H1 (cell line): ENCODE data around the gene DPP10.

ENCODE experiments used
- BACH1 ChIP-seq: IDR thresholded peaks from 2 replicates; pipeline ENCODE4 v1.6.1; 2012; ENCODE audit warnings: low read length, improper control_type of control experiment
- EP300 ChIP-seq, 2 experiments: IDR thresholded peaks; 1 replicate in 1 of 2; 2 replicates in 1 of 2; pipeline ENCODE4 v1.6.1; 2011 to 2012; ENCODE audit warnings: low read depth in 2 of 2, low read length in 2 of 2, mild to moderate bottlenecking in 2 of 2, borderline replicate concordance in 1 of 2, inconsistent platforms in 1 of 2, moderate library complexity in 1 of 2
- JUN ChIP-seq: IDR thresholded peaks from 2 replicates; pipeline ENCODE4 v1.6.1; 2011; ENCODE audit warnings: low read depth, mild to moderate bottlenecking, improper control_type of control experiment, low read length
- PHF8 ChIP-seq: fragments of 200-600 bp; sonication (generic); conservative IDR thresholded peaks from 2 replicates; pipeline ENCODE4 v1.7.1; 2012; ENCODE audit warnings: low read depth, mild to moderate bottlenecking, inconsistent platforms, low read length, moderate library complexity
- RNF2 ChIP-seq: fragments of 200-900, 300-1000 bp; sonication (generic); IDR thresholded peaks from 2 replicates; pipeline ENCODE4 v1.7.1; 2016; ENCODE audit warnings: borderline replicate concordance, low read depth, mild to moderate bottlenecking, antibody characterized with exemption, low read length; ENCODE audit not compliant: poor library complexity, severe bottlenecking; ENCODE audit errors: missing control alignments
- YY1 ChIP-seq: IDR thresholded peaks from 2 replicates; pipeline ENCODE4 v1.6.1; 2011; ENCODE audit warnings: low read depth, mild to moderate bottlenecking, low read length
- ZNF274 ChIP-seq: IDR thresholded peaks from 2 replicates; pipeline ENCODE4 v1.7.0; 2012; ENCODE audit warnings: low read length, borderline replicate concordance; ENCODE audit errors: extremely low read depth
- TF ChIP-seq, protein P1 (sequence below), 3 experiments: IDR thresholded peaks; 1 replicate in 2 of 3; 2 replicates in 1 of 3; pipeline versions ENCODE4 v1.5.1 to v1.6.1; 2011; ENCODE audit warnings: low read length in 3 of 3, mild to moderate bottlenecking in 3 of 3, inconsistent platforms in 2 of 3, low read depth in 1 of 3, moderate library complexity in 1 of 3; ENCODE audit not compliant: insufficient read depth in 1 of 3; ENCODE audit errors: control extremely low read depth in 1 of 3

GRCh38 chr2:114472726-114473125, 30.3 kb downstream of the DPP10 start:
- TF ChIP-seq BACH1 (no peak), EP300 (IDR thresholded peaks at IDR 0.05; ENCODE audit: borderline replicate concordance in 1 of 2, low read depth in 2 of 2, low read length in 2 of 2) (no peak), PHF8 (no peak), ZNF274 (no peak), RNF2 (no peak), YY1 (no peak), JUN (no peak)
- TF ChIP-seq, protein P1, sequence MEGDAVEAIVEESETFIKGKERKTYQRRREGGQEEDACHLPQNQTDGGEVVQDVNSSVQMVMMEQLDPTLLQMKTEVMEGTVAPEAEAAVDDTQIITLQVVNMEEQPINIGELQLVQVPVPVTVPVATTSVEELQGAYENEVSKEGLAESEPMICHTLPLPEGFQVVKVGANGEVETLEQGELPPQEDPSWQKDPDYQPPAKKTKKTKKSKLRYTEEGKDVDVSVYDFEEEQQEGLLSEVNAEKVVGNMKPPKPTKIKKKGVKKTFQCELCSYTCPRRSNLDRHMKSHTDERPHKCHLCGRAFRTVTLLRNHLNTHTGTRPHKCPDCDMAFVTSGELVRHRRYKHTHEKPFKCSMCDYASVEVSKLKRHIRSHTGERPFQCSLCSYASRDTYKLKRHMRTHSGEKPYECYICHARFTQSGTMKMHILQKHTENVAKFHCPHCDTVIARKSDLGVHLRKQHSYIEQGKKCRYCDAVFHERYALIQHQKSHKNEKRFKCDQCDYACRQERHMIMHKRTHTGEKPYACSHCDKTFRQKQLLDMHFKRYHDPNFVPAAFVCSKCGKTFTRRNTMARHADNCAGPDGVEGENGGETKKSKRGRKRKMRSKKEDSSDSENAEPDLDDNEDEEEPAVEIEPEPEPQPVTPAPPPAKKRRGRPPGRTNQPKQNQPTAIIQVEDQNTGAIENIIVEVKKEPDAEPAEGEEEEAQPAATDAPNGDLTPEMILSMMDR (IDR thresholded peaks at IDR 0.05; ENCODE audit: control extremely low read depth in 1 of 3, insufficient read depth in 1 of 3, low read depth in 1 of 3, low read length in 3 of 3), result no peak
